Body of pancreas (tissue), 4 donors: ENCODE measurements around the gene SH2D2A.

Experiments
- POLR2A ChIP-seq, 3 donors: fragments of 450-650 bp; IDR thresholded peaks; one replicate each; pipeline ENCODE4 v1.6.1; 2016; ENCODE audit warnings: antibody characterized with exemption in 3 of 3, mild to moderate bottlenecking in 2 of 3
- TF ChIP-seq, protein P1 (sequence below), 7 experiments: fragments of 450-650 bp in 4 of 7; fragments of 200-600 bp in 3 of 7; sonication (generic) in 3 of 7; IDR thresholded peaks; one replicate each; pipeline ENCODE4 v1.5.1; 2016 to 2019; ENCODE audit warnings: antibody characterized with exemption in 7 of 7

DNA sequence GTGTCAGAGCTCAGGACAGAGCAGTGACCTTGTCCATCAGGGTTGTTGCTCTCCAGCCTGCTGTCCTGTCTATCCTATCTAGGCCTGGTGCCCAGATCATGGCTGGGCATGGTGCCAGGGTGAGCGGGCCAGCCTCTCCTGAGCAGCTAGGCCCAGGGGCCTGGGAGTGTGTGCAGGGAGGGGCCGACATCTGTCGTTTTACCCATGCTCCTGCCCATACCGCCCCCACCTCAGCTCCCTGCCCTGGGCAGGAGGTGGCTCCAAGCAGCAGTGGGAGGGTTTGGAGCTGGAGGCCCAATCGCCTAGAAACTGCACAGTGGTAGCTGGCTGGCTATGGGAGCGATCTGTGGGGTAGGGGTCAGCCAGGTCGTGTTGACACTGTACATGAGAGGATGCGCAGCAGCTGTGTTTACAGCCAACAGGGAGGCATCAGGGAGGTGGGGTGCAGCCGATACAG is 35.8 kb upstream of the SH2D2A start:
- TF ChIP-seq POLR2A (IDR thresholded peaks at IDR 0.05): no peak
- TF ChIP-seq, protein P1, sequence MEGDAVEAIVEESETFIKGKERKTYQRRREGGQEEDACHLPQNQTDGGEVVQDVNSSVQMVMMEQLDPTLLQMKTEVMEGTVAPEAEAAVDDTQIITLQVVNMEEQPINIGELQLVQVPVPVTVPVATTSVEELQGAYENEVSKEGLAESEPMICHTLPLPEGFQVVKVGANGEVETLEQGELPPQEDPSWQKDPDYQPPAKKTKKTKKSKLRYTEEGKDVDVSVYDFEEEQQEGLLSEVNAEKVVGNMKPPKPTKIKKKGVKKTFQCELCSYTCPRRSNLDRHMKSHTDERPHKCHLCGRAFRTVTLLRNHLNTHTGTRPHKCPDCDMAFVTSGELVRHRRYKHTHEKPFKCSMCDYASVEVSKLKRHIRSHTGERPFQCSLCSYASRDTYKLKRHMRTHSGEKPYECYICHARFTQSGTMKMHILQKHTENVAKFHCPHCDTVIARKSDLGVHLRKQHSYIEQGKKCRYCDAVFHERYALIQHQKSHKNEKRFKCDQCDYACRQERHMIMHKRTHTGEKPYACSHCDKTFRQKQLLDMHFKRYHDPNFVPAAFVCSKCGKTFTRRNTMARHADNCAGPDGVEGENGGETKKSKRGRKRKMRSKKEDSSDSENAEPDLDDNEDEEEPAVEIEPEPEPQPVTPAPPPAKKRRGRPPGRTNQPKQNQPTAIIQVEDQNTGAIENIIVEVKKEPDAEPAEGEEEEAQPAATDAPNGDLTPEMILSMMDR (IDR thresholded peaks at IDR 0.05): no peak
